IPS DF 6.9 (cell line): Measurements from ENCODE around the gene SMIM14.
"Not testable (repeated sequence)": the region's sequence is repeated elsewhere in the genome, so short reads cannot be mapped to it uniquely, and the experiment has no call there.

ENCODE experiments used
- DNase-seq: peaks from one replicate; pipeline ENCODE4 v3.0.0-alpha.2; 2013; ENCODE audit warnings: low read depth, low spot score
- H3K27ac ChIP-seq: one replicate; pipeline ENCODE4 v1.5.1; 2013; ENCODE audit warnings: low read length, control low read depth
- H3K27me3 ChIP-seq: 2 replicates; pipeline ENCODE4 v1.6.1; 2013; ENCODE audit warnings: mild to moderate bottlenecking, low read length; ENCODE audit not compliant: control insufficient read depth, insufficient read depth
- H3K36me3 ChIP-seq: 2 replicates; pipeline ENCODE4 v1.6.1; 2013; ENCODE audit warnings: low read length; ENCODE audit not compliant: control insufficient read depth, insufficient read depth
- H3K4me1 ChIP-seq: 2 replicates; pipeline ENCODE4 v1.6.1; 2013; ENCODE audit warnings: low read length; ENCODE audit not compliant: control insufficient read depth, insufficient read depth
- H3K4me3 ChIP-seq: 2 replicates; pipeline ENCODE4 v1.5.1; 2013; ENCODE audit warnings: mild to moderate bottlenecking, low read length
- H3K9me3 ChIP-seq: 2 replicates; pipeline ENCODE4 v1.6.1; 2013; ENCODE audit warnings: low read length, inconsistent platforms; ENCODE audit not compliant: control insufficient read depth, insufficient read depth
- WGBS: extraction: QIAGEN DNeasy Blood & Tissue Kit; methylation state at CpG from one replicate; pipeline ENCODE4 v1.1.7; 2013; ENCODE audit warnings: mixed read lengths, missing lambda C conversion rate; ENCODE audit not compliant: insufficient read length, insufficient coverage; 5-methylcytosine and 5-hydroxymethylcytosine counted together

Gene SMIM14

DNA sequence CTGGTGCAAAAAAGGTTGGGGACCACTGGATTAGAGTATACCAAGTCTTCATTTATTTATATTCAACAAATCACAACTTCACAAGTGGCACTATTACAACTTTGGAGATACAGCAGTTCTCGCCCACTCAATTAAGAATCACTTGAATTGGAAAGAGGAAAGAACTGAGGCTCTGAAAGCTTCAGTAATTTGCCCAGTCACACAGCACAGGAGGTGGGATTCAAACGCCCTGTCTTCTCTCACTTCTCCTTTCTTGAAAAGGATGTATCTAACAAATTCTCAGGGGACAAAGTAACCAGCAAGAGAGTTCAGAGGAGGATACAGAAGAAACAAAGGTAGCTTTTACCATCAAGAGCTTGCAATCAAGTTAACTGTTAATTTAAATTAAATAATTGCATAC, 12.4 kb downstream of the SMIM14 start:
- H3K9me3 ChIP-seq = no peaks in the 10 kb centered on the region
- H3K4me1 ChIP-seq = no peaks in the 10 kb centered on the region
- H3K27me3 ChIP-seq = no peaks in the 10 kb centered on the region
- H3K36me3 ChIP-seq = no peaks in the 10 kb centered on the region
- H3K4me3 ChIP-seq = no peak overlapping the region
- no peak overlapping the region for H3K27ac ChIP-seq
- no peak for DNase-seq
- WGBS = no CpG with 5 or more reads among the region's 2 CpGs

DNA sequence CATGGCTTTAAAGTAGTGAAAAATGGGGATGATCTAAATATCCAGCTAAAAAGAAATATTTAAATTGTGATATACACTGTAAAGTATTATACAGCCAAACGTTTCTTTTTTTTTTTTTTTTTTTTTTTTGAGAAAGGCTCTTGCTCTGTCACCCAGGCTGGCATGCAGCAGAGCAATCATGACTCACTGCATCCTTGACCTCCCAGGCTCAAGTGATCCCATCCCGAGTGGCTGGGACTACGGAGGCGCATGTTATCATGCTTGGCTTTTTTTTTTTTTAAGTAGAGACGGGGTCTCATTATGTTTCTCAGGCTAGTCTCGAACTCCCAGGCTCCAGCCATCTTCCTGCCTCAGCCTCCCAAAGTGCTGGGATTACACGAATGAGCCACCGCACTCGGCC, 17.1 kb downstream of the SMIM14 start:
- H3K4me1 ChIP-seq = no peaks in the 10 kb centered on the region
- H3K9me3 ChIP-seq = no peaks in the 10 kb centered on the region
- no peak for DNase-seq
- no peaks in the 10 kb centered on the region for H3K36me3 ChIP-seq
- H3K27me3 ChIP-seq = no peaks in the 10 kb centered on the region
- no CpG with 5 or more reads among the region's 9 CpGs for WGBS
- no peak overlapping the region for H3K27ac ChIP-seq
- no peak overlapping the region for H3K4me3 ChIP-seq

DNA sequence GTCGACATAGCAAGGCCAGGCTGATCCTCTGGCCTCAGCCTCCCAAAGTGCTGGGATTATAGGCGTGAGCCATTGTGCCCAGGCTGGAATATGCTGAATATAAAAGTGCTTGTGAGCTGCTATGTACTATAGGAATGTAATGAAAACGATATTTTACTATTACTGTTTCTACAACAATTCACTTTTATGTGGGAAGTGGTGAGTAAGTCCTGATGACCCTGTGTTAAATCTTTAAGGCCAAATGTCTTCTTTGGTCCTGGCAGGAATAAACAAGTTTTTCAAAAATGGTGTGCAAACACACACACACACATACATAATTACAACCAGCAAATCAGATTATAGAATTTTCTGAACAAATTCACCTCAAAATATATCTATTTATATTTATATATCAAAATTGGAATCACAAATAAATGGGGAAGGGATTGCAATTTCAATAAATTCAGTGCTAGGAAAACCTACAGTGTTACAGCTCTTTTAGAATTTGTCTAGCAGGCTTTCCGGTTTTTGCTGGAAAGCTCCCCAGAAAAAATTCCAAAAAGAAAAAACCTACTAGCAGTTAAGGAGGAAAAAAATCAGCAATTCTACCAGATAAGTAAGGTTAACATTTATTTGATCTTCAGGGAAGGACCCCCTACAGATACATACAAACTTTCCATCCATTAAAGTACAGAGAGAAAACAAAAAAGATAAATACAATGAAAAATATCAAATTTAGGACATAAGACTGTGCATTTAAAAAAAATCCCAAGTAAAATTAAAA, 17.9 kb downstream of the SMIM14 start:
- no peak for DNase-seq
- Histone ChIP-seq H3K27ac (no peak overlapping the region), H3K4me3 (no peak overlapping the region), H3K4me1 (no peaks in the 10 kb centered on the region), H3K36me3 (no peaks in the 10 kb centered on the region), H3K9me3 (no peaks in the 10 kb centered on the region), H3K27me3 (no peaks in the 10 kb centered on the region)
- no CpG with 5 or more reads among the region's 4 CpGs for WGBS

DNA sequence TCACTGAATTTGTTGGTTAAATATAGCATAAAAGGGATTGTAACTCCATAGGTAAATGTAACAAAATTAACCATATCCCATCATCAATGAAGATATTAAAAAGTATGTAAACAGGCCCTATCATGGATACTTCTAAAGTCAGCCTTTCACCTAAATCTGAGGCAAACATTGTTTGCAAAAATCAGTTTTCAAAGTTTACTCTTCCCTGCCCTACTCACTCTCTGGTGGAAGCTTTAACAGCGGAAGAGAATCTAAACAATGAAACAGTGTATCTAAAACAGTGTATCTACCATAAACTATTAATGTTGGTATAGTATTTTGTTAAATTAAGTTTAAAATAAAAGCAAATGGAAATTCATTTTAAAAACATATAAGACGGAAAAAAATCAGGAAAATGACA, 21.1 kb downstream of the SMIM14 start:
- Histone ChIP-seq H3K9me3 (no peaks in the 10 kb centered on the region), H3K27ac (no peak overlapping the region), H3K4me3 (no peak overlapping the region), H3K4me1 (no peaks in the 10 kb centered on the region), H3K36me3 (no peaks in the 10 kb centered on the region), H3K27me3 (no peaks in the 10 kb centered on the region)
- DNase-seq = no peak
- no CpG with 5 or more reads among the region's 2 CpGs for WGBS

DNA sequence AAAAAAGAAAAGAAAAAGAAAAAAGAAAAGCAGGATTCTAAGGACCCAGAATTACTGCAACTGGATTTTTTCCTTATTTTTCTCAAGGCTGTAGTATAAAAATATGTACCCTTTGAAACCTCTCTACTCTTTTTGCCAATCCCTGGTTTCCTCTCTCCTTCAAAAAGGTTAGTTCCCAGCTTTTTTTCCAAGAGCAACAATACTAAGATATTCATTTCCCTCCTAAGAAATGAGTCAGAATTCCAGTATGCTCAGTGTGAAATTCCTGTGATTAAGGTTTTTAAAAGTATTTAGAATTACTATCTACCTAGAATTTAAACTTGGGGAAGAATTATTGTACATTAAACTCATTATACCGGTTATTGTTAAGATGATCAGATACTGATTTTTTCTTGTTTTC, 22.0 kb downstream of the SMIM14 start:
- no CpG with 5 or more reads among the region's 1 CpG for WGBS
- Histone ChIP-seq H3K4me1 (no peaks in the 10 kb centered on the region), H3K36me3 (no peaks in the 10 kb centered on the region), H3K9me3 (no peaks in the 10 kb centered on the region), H3K4me3 (no peak overlapping the region), H3K27ac (no peak overlapping the region), H3K27me3 (no peaks in the 10 kb centered on the region)
- DNase-seq = no peak

DNA sequence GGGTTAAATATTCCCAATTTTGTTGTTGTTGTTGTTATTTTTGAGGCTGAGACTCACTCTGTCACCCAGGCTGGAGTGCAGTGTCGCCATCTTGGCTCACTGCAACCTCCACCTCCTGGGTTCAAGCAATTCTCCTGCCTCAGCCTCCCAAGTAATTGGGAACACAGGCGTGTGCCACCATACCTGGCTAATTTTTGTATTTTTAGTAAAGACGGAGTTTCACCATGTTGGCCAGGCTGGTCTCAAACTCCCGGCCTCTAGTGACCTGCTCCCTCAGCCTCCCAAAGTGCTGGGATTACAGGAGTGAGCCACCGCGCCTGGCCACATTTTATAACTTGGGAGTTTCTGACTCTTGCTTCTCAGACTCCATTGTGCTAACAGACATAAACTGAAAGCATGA, 22.6 kb downstream of the SMIM14 start:
- H3K4me1 ChIP-seq, DNase-seq, H3K4me3 ChIP-seq, H3K27me3 ChIP-seq, H3K27ac ChIP-seq, H3K36me3 ChIP-seq, H3K9me3 ChIP-seq: not testable (repeated sequence)
- no CpG with 5 or more reads among the region's 6 CpGs for WGBS

DNA sequence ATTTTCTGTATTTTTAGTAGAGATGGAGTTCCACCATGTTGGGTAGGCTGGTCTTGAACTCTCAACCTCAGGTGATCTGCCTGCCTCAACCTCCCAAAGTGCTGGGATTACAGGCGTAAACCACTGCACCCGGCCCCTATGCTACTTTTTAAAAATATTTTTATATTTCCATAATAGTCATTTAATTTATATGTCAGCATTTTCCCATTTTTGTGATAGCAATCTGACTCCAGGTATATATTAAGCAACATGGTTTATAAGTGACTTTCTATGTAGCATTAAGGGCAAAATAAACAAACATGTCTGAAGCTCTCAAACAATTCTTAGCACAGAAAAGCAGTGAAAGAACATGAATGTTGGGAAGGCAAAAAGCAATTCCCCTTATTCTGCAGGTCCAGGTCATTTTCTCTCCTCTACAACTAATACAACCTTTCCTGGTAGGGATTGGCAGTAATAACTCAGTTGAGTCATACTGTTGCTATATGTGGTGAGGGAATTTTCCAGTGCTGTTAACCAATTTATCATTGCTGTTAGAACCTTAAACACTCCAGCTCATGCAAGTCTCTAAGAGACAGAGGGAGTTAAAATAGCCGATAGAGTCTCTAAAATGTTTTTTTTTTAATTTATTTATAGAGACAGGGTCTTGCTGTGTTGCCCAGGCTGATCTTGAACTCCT, 24.0 kb downstream of the SMIM14 start:
- Histone ChIP-seq H3K9me3 (no peaks in the 10 kb centered on the region), H3K4me3 (no peak overlapping the region), H3K4me1 (no peaks in the 10 kb centered on the region), H3K27ac (no peak overlapping the region), H3K36me3 (no peaks in the 10 kb centered on the region), H3K27me3 (no peaks in the 10 kb centered on the region)
- no peak for DNase-seq
- no CpG with 5 or more reads among the region's 3 CpGs for WGBS

DNA sequence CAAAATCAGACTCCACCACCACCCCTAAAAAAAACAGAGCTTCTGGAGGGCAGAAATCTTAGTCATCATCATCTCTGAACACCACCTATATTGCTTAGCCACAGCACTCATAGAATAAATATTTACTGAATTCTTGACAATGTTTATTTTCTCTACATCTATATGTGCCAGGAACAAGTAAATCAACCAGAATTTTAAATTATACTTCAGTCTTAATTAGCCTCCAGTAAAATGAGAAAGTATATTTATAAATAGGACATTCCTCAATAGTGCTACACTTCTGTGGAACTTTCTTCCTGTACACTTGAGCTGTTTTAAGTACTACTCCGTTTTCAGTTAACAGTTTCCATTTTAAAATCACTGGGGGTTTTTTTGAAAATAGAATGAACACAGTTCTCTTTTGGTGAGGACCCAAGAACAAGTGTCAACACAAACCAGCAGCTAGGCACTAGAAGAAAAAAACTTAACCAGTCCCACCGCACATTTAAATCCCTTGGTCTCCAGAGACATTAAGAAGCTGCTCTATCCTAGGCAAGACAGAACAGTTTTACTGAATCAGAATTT, 25.5 kb downstream of the SMIM14 start:
- Histone ChIP-seq H3K4me1 (no peaks in the 10 kb centered on the region), H3K4me3 (no peak overlapping the region), H3K27ac (no peak overlapping the region), H3K9me3 (no peaks in the 10 kb centered on the region), H3K36me3 (no peaks in the 10 kb centered on the region), H3K27me3 (no peaks in the 10 kb centered on the region)
- WGBS = no CpG with 5 or more reads among the region's 2 CpGs
- DNase-seq = no peak

DNA sequence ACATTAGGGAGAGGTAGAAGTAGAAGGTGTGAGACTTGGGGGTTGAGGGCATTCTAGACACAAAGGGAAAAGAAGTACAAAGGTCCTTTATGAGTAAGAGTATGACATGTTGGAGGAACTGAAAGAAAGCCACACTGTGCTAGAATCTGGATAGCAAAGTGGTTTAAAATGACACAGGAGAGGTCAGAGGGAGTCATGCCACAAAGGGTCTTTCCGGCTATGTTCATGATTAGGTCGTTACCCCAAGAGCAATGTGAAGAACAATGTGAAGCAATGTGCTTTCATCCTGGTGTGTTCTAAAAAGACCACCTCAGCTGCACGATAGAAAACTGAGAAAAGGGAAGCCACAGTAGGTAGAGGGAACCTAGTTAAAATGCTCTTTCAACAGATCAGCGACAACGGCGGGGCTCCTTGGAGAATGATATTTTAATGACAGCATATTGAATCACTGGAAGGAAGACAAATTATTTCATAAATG, 29.2 kb downstream of the SMIM14 start:
- Histone ChIP-seq H3K27ac (no peak overlapping the region), H3K27me3 (no peaks in the 10 kb centered on the region), H3K4me3 (no peak overlapping the region), H3K4me1 (no peaks in the 10 kb centered on the region), H3K36me3 (no peaks in the 10 kb centered on the region), H3K9me3 (no peaks in the 10 kb centered on the region)
- DNase-seq = no peak
- no CpG with 5 or more reads among the region's 6 CpGs for WGBS

DNA sequence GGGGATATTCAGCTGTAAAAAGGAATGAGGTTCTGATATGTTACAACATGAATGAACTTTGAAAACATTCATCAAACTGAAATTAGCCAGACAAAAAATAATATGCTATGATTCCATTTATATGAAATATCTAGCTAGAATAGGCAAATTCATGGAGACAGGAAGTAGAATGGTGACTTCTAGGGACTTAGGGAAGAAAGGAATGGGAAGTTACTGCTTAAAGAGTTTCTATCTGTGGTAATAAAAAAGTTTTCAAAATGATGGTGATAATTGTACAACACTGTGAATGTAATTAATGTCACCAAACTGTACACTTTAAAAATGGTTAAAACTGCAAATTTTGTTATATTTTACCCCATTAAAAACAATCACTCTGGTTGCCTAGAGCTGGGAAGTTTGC, 30.2 kb downstream of the SMIM14 start:
- H3K27ac ChIP-seq = no peak overlapping the region
- DNase-seq = no peak
- no peaks in the 10 kb centered on the region for H3K27me3 ChIP-seq
- no peaks in the 10 kb centered on the region for H3K36me3 ChIP-seq
- no peak overlapping the region for H3K4me3 ChIP-seq
- no peaks in the 10 kb centered on the region for H3K9me3 ChIP-seq
- no peaks in the 10 kb centered on the region for H3K4me1 ChIP-seq
